ENCODE data around the gene RNF43.

The RNF43 gene

GRCh38 chr17:58417300-58418092 is at the start of gene RNF43:
TSS of gene RNF43 (minus strand) at chr17:58417534. CDS start at chr17:58415577, 1,957 bp downstream.
- peak; percentile 93 for TF ChIP-seq CTCF (IDR thresholded peaks at IDR 0.05; ENCODE audit: low read length, missing control alignments)
- peak within 1 kb of the TSS; percentile 45 for H3K4me3 ChIP-seq (replicated peaks; ENCODE audit: low read depth, low read length)
- peak; percentile 85 for DNase-seq (ENCODE audit: low read depth)

GRCh38 chr17:58455491-58455890 is 38.2 kb upstream of the RNF43 start:
- TF ChIP-seq CTCF (IDR thresholded peaks at IDR 0.05; ENCODE audit: low read length, missing control alignments) = no peak
- no peak overlapping the region for H3K4me3 ChIP-seq (replicated peaks; ENCODE audit: low read depth, low read length)
- DNase-seq (ENCODE audit: low read depth) = no peak

- H3K4me3 ChIP-seq (replicated peaks; ENCODE audit: low read depth, low read length) = no peak overlapping the region
- DNase-seq (ENCODE audit: low read depth) = no peak
- TF ChIP-seq CTCF (IDR thresholded peaks at IDR 0.05; ENCODE audit: low read length, missing control alignments) = no peak
Observed at GRCh38 chr17:58452738-58453137, 35.4 kb upstream of the RNF43 start.

- H3K4me3 ChIP-seq (replicated peaks; ENCODE audit: low read depth, low read length) = no peak overlapping the region
- DNase-seq (ENCODE audit: low read depth) = peak; percentile 91
- TF ChIP-seq CTCF (IDR thresholded peaks at IDR 0.05; ENCODE audit: low read length, missing control alignments) = peak; percentile 93
Observed at GRCh38 chr17:58447039-58447975, 30.0 kb upstream of the RNF43 start.

- no peak overlapping the region for H3K4me3 ChIP-seq (replicated peaks; ENCODE audit: low read depth, low read length)
- TF ChIP-seq CTCF (IDR thresholded peaks at IDR 0.05; ENCODE audit: low read length, missing control alignments) = no peak
- no peak for DNase-seq (ENCODE audit: low read depth)
Observed at GRCh38 chr17:58446086-58446485, 28.8 kb upstream of the RNF43 start.

- no peak for DNase-seq (ENCODE audit: low read depth)
- no peak overlapping the region for H3K4me3 ChIP-seq (replicated peaks; ENCODE audit: low read depth, low read length)
- TF ChIP-seq CTCF (IDR thresholded peaks at IDR 0.05; ENCODE audit: low read length, missing control alignments) = no peak
Observed at GRCh38 chr17:58436805-58437239, 19.5 kb upstream of the RNF43 start.
